Muscle layer of colon (tissue), 2 donors: ENCODE measurements around the gene KIF16B.
A peak's percentile ranks its signal among the peaks of the same experiment; 100 is the strongest.

Source experiments
- H3K27ac ChIP-seq: one replicate; pipeline ENCODE4 v1.7.0; 2013; ENCODE audit warnings: low read depth, mild to moderate bottlenecking, low read length, moderate library complexity
- H3K27me3 ChIP-seq, 2 donors: one replicate each; pipeline ENCODE4 v1.7.0; 2013; ENCODE audit warnings: low read length in 2 of 2, mild to moderate bottlenecking in 2 of 2; ENCODE audit not compliant: insufficient read depth in 2 of 2, control insufficient read depth in 1 of 2
- H3K36me3 ChIP-seq: one replicate; pipeline ENCODE4 v1.7.0; 2013; ENCODE audit warnings: mild to moderate bottlenecking, low read length; ENCODE audit not compliant: insufficient read depth
- H3K4me1 ChIP-seq: one replicate; pipeline ENCODE4 v1.7.0; 2013; ENCODE audit warnings: mild to moderate bottlenecking, low read length; ENCODE audit not compliant: insufficient read depth
- H3K4me3 ChIP-seq, 2 donors: one replicate each; pipeline ENCODE4 v1.7.0; 2013; ENCODE audit warnings: low read length in 2 of 2, low read depth in 1 of 2, mild to moderate bottlenecking in 1 of 2, moderate library complexity in 1 of 2
- H3K9ac ChIP-seq: one replicate; pipeline ENCODE4 v1.7.0; 2013; ENCODE audit warnings: low read length
- H3K9me3 ChIP-seq: one replicate; pipeline ENCODE4 v1.7.0; 2013; ENCODE audit warnings: mild to moderate bottlenecking, low read length
- donor health status: abdominal sarcoma.
- donor health status: Adenocarcinoma of cecum.

The KIF16B gene

DNA sequence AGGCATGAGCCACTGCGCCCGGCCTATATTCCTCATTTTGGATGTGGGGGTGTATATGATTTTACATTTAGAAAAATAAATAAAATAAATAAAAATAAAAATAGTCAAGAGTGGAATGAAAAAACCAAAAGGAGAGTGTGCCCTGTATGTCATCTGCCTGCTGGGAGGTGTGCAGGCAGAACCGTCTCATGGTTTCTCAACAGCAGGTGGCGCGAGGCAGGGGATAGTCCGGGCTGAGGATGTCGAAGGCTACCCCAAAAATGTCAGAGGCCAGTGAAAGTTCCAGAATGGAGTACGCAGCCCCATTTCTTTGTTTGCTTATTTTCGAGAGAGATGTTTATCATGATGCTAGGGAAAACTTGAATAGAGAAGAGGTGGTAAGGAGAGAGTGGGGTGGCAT lies 16.4 kb upstream of the KIF16B start:
- Histone ChIP-seq H3K4me1 (no peaks in the 10 kb centered on the region), H3K4me3 (no peak overlapping the region), H3K36me3 (no peaks in the 10 kb centered on the region), H3K9ac (no peak overlapping the region), H3K9me3 (no peaks in the 10 kb centered on the region), H3K27me3 (no peaks in the 10 kb centered on the region), H3K27ac (no peak overlapping the region)

DNA sequence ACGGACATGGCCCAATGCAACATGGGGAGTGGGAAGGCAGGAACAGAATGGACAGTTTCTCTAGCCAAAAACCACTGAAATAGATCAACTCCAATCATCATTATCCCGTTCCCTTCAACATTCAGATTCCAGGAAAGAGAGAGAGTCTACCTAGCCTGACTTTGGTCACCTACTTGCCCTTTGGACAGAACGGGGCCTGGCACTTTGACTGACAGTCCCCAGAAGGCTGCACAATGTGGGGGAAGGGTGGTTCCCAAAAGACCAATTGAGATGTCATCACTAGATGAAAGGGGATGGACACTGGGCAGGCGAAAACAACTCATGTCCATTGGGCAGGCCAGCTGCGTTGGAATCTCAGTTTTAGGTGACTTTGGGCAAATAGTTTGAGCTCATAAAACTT lies 15.0 kb upstream of the KIF16B start:
- Histone ChIP-seq H3K9ac (no peak overlapping the region), H3K4me3 (no peak overlapping the region), H3K27me3 (no peaks in the 10 kb centered on the region), H3K9me3 (no peaks in the 10 kb centered on the region), H3K27ac (no peak overlapping the region), H3K36me3 (no peaks in the 10 kb centered on the region), H3K4me1 (no peaks in the 10 kb centered on the region)

DNA sequence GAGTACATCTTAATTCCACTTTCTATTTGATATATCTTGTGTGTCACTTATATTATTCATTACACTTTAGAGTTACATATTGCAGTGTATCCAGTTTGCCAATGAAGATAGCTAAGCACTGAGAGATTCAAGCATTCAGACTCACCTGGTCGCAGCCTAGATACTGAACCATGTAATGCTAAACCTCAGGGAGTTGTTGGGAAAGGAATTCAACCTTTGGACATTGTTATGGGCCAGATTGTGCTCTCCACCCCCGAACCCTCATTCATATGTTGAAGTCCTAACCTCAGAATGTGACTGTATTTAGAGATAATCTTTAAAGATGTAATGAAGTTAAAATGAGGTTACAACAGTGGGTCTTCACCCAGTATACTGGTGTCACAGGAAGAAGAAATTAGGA lies 13.8 kb upstream of the KIF16B start:
- Histone ChIP-seq H3K4me3 (no peak overlapping the region), H3K4me1 (no peaks in the 10 kb centered on the region), H3K27ac (no peak overlapping the region), H3K36me3 (no peaks in the 10 kb centered on the region), H3K9me3 (no peaks in the 10 kb centered on the region), H3K27me3 (no peaks in the 10 kb centered on the region), H3K9ac (no peak overlapping the region)

DNA sequence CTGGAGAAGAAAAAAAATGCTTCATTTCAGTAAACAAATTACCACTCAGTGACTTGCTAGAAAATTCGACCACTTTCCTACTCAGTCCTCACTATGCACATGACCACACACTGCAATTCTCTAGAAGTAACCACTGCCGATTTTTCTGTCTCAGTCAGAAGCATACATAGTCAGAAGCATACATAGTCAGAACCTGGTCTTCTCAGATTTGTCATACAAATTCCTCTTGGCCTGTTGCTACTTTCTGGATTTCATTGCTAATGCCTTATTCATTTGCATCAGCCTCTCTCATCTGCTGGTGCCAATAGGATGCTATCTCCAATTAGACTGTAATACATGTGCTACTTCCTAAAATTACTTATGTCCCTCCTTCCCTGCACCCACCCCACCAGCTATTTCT lies 10.2 kb upstream of the KIF16B start:
- no peak overlapping the region for H3K4me3 ChIP-seq
- no peak overlapping the region for H3K9ac ChIP-seq
- H3K36me3 ChIP-seq, result no peaks in the 10 kb centered on the region
- peaks cover 14% of the 10 kb centered on the region for H3K4me1 ChIP-seq
- H3K9me3 ChIP-seq, result no peaks in the 10 kb centered on the region
- H3K27me3 ChIP-seq, result no peaks in the 10 kb centered on the region
- H3K27ac ChIP-seq, result no peak overlapping the region

DNA sequence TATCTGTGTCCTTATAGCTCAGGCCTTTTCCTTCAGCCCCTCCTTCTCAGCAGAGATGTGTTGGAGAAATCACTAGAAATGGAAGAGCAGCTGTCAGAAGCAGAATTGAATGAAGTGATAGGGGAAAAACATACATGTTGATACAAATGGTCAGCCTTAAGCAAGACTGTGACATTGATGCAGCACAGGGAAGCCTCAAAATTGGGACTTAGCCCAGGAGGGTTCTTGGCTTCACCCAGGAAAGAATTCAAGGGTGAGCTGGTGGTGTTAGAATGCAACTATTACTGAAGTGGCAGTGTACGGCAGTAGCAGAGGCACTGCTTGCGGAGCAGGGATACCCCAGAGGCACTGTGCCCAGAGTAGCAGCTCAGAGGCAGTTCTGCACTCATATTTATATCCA lies 8.0 kb upstream of the KIF16B start:
- peaks cover 14% of the 10 kb centered on the region for H3K4me1 ChIP-seq

DNA sequence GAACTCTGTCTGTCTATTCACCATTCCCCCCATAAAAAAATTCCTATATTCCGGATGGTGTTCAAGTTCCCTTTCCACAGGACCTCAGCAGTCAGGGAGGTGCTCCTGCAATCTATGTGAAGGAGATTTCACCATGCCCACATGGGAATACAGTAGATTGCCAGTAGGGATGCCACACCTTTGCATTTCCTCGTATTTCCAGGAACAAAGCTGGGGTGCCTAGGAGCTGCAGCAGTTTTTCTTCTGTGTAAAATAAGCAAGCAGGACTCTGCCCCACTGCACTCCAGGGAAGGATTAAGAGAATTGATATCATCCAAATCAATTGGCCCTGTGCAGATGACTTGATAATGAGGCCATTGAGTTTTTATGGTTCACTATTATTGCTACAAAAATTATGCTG lies 7.4 kb upstream of the KIF16B start:
- Histone ChIP-seq H3K4me3 (no peak overlapping the region), H3K36me3 (no peaks in the 10 kb centered on the region), H3K27me3 (no peaks in the 10 kb centered on the region), H3K27ac (no peak overlapping the region), H3K9ac (no peak overlapping the region), H3K4me1 (peaks cover 15% of the 10 kb centered on the region), H3K9me3 (no peaks in the 10 kb centered on the region)

More for the DNA sequence above, 8.0 kb upstream of the KIF16B start:
- H3K4me3 ChIP-seq, result no peak overlapping the region
- no peaks in the 10 kb centered on the region for H3K36me3 ChIP-seq
- no peaks in the 10 kb centered on the region for H3K9me3 ChIP-seq
- no peak overlapping the region for H3K9ac ChIP-seq
- H3K27ac ChIP-seq, result no peak overlapping the region
- H3K27me3 ChIP-seq, result no peaks in the 10 kb centered on the region

DNA sequence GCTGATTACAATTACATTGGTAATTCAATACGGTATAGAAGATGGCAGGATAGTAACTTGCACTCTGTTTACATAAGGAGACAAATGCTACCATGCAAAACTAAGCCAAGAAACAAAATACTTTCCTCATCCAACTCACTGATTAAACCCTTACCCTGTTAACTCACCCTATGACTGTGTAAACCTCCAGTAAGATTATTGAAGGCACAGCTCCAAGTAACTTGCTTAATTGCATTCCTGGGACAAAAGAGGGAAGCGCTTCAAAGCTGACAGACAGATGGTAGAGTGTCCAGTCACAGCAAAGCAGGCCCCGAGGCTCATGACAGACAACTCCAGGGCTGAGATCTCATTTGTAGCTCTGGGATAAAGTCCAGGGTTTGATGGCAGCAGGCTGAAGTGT lies 6.9 kb upstream of the KIF16B start:
- H3K4me1 ChIP-seq, result peaks cover 18% of the 10 kb centered on the region
- H3K27me3 ChIP-seq, result no peaks in the 10 kb centered on the region
- H3K36me3 ChIP-seq, result no peaks in the 10 kb centered on the region
- H3K27ac ChIP-seq, result no peak overlapping the region
- H3K9me3 ChIP-seq, result no peaks in the 10 kb centered on the region
- H3K4me3 ChIP-seq, result no peak overlapping the region
- no peak overlapping the region for H3K9ac ChIP-seq

DNA sequence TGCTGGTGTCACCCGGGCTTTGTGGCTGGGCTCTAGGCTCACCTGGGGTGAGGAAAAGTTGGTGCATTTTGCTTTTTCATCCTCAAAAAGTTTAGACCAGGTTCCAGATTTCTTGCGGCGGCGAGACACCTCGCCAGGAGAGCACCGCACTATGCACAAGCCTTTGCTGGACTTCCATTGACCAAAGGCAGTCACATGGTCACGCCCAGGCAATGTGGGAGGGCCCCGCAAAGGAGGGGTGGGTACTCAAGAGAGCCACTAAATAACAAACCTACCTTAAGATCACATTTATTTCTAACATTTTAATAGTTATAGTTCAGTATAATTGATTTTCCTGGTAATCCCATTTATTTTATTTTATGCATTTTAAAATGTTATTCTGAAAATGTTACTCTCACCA lies 3.0 kb upstream of the KIF16B start:
- Histone ChIP-seq H3K27me3 (no peaks in the 10 kb centered on the region), H3K27ac (no peak overlapping the region), H3K4me3 (no peak overlapping the region), H3K36me3 (no peaks in the 10 kb centered on the region), H3K9me3 (no peaks in the 10 kb centered on the region), H3K9ac (no peak overlapping the region), H3K4me1 (peaks cover 30% of the 10 kb centered on the region)

DNA sequence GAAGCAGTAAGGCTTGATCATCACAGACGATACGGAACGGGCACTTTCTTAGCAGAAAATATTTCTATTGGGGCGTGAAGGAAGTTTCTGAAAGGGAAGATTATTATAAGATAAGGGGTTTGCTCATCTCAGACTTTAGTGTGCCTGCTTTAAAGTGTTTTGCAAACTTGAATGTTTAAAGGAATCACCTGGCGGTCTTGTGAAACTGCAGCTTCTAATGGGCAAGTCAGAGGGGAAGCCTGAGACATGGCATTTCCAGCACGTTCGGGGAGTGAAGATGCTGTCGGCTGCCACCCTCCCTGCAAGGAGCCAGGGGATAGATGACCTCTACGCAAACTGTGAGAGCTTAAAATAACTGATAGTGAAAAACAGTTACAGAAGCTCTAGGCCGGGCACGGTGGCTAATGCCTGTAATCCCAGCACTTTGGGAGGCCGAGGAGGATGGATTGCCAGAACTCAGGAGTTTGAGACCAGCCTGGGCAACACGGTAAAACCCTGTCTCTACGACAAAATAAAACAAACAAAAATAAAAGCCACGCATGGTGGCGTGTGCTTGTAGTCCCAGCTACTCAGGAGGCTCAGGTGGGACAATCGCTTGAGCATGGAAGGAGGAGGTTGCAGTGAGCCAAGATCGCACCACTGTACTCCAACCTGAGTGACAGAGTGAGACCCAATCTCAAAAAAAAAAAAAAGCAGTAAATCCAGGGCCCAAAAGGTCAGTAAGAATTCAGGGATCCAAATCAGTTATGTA lies 2.3 kb upstream of the KIF16B start:
- peaks cover 23% of the 10 kb centered on the region for H3K4me1 ChIP-seq

DNA sequence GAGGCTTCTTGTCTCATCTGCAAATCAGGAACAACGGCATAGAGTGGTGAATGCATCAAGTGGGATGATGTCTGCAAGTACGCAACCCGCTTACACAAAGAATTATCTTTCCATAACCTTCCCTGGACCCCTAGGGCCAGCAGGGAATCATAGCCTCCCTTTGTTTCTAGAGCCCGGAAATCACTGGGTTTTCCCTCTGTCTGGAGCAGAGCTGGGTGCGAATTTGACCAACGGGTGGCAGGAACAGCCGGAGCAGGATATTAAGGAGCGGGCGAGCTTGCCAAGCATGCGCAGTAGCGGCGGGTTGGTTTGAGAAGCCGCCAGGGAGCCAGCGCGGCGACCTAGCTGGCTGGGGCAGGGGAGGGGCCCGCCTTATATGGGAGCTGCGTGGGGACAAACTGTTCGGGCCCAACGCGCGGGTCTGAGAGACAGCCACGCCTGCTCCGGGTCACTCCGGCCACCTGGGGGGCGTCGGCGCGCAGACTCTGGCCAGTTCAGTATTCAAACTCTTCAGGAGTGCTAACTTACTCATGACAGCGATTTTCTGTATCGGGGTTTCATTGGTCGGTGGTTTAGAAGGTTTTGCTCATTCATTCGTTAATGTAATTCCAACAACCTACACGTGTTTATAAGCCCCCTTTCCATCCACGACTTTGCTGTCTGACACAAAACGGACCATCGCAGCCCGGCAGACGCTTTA lies 1.6 kb upstream of the KIF16B start:
- H3K4me3 ChIP-seq, result peak overlapping the region; percentile 41 to 74
- H3K9me3 ChIP-seq, result no peaks in the 10 kb centered on the region
- peaks cover 17% of the 10 kb centered on the region for H3K4me1 ChIP-seq
- H3K27me3 ChIP-seq, result no peaks in the 10 kb centered on the region
- no peaks in the 10 kb centered on the region for H3K36me3 ChIP-seq
- peak overlapping the region; percentile 75 for H3K9ac ChIP-seq
- peak overlapping the region; percentile 69 for H3K27ac ChIP-seq

More for the DNA sequence above, 2.3 kb upstream of the KIF16B start:
- Histone ChIP-seq H3K27ac (peak overlapping the region; percentile 69), H3K27me3 (no peaks in the 10 kb centered on the region), H3K4me3 (peak overlapping the region; percentile 41 to 74), H3K9ac (peak overlapping the region; percentile 75), H3K9me3 (no peaks in the 10 kb centered on the region), H3K36me3 (no peaks in the 10 kb centered on the region)

DNA sequence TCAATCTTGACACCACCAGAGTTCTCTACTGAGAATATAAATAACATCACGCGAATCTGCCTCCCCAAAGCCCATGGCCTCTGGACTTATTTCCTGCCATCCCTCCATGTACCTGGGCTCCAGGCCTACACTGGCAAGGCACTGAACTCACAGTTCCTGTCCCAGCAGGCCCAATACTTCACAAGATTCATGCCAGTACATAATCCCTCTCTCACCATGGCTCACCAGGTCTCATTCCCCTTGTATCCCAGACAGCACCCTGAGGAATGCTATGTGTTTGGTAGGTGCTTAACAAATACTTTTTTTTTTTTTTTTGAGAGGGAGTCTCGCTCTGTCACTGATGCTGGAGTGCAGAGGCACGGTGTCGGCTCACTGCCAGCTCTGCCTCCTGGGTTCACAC lies 1.9 kb downstream of the KIF16B start:
- Histone ChIP-seq H3K36me3 (no peaks in the 10 kb centered on the region), H3K27me3 (no peaks in the 10 kb centered on the region), H3K9ac (no peak overlapping the region), H3K4me3 (no peak overlapping the region), H3K4me1 (peaks cover 17% of the 10 kb centered on the region), H3K27ac (no peak overlapping the region), H3K9me3 (no peaks in the 10 kb centered on the region)
